ENCODE data around the gene SCAMP4.

DNA sequence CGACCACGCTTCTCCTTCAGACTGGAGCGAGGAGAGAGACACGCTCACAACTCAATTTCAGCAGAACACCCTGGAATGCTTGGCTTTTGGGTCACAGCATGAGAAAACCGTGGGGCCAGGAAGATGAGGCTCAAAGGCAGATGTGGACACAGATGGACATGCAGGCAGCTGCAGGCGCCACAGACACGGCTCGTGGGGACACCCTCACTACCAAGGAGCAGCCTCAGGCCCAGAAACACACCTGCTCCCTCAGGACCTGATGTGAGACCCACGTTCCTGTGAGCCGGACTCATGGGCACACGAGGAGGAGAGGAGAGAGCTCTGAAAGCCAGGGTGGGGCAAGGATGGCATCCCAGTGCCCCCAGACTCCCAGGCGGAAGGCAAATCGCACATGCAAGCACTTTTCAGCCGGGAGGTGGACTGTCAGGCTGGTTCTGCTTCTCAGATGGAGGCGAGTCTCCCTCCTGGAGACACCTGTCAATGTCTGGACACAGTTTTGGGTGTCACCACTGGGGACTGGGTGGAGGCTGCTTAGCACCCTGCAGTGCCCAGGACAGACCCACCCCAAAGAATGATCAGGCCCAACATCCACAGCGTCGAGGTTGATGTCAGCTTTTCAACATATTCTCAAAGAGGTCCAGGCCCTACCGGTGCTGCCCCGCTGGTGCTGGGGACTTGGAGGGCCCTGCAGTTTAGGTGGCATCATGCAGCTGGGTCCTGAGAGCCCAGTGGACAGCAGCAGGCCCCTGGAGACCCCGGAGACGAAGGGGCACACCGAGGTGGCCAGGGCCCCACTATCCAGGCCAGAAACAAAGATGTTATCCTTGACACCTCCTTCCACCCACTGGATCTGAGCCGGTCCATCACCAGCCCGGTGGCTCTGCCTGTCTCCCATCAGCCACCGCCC, 22.2 kb upstream of the SCAMP4 start:
- TF ChIP-seq, protein P1, sequence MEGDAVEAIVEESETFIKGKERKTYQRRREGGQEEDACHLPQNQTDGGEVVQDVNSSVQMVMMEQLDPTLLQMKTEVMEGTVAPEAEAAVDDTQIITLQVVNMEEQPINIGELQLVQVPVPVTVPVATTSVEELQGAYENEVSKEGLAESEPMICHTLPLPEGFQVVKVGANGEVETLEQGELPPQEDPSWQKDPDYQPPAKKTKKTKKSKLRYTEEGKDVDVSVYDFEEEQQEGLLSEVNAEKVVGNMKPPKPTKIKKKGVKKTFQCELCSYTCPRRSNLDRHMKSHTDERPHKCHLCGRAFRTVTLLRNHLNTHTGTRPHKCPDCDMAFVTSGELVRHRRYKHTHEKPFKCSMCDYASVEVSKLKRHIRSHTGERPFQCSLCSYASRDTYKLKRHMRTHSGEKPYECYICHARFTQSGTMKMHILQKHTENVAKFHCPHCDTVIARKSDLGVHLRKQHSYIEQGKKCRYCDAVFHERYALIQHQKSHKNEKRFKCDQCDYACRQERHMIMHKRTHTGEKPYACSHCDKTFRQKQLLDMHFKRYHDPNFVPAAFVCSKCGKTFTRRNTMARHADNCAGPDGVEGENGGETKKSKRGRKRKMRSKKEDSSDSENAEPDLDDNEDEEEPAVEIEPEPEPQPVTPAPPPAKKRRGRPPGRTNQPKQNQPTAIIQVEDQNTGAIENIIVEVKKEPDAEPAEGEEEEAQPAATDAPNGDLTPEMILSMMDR (IDR thresholded peaks at IDR 0.05), result no peak
- TF ChIP-seq EP300 (IDR thresholded peaks at IDR 0.05; ENCODE audit: borderline replicate concordance in 1 of 2, low read depth in 1 of 2, low read length in 1 of 2) (no peak), TAF1 (IDR thresholded peaks at IDR 0.05; ENCODE audit: borderline replicate concordance, low read depth, low read length) (no peak), NRF1 (IDR thresholded peaks at IDR 0.05; ENCODE audit: low read depth, low read length) (no peak), YY1 (IDR thresholded peaks at IDR 0.05; ENCODE audit: low read depth) (no peak), FOXJ3 (CRISPR knock-in tag; IDR thresholded peaks at IDR 0.05) (no peak), USF2 (IDR thresholded peaks at IDR 0.05; ENCODE audit: borderline replicate concordance, low read depth, low read length) (no peak), POLR2AphosphoS5 (IDR thresholded peaks at IDR 0.05; ENCODE audit: low read depth, low read length) (no peak), EZH2phosphoT487 (IDR thresholded peaks at IDR 0.05; ENCODE audit: borderline replicate concordance, low read depth) (no peak), RFX5 (IDR thresholded peaks at IDR 0.05; ENCODE audit: low read length) (no peak)
